GM12872 (cell line): ENCODE measurements around the gene RPP25.

ENCODE experiments used
- CTCF ChIP-seq: IDR thresholded peaks from 3 replicates; pipeline ENCODE4 v1.5.1; 2011; ENCODE audit warnings: low read depth, mild to moderate bottlenecking, low read length, moderate library complexity; ENCODE audit not compliant: insufficient read depth

Gene RPP25

GRCh38 chr15:74962671-74963070 lies 6.1 kb upstream of the RPP25 start:
- TF ChIP-seq CTCF = no peak

- TF ChIP-seq CTCF = no peak
Measured at GRCh38 chr15:74962219-74962618, 5.6 kb upstream of the RPP25 start.

GRCh38 chr15:74961616-74962015 lies 5.0 kb upstream of the RPP25 start:
- no peak for TF ChIP-seq CTCF

- TF ChIP-seq CTCF = no peak
Measured at GRCh38 chr15:74960995-74961588, 4.5 kb upstream of the RPP25 start.

- no peak for TF ChIP-seq CTCF
Measured at GRCh38 chr15:74960286-74960685, 3.7 kb upstream of the RPP25 start.

GRCh38 chr15:74959586-74959939 lies 3.0 kb upstream of the RPP25 start:
- TF ChIP-seq CTCF = no peak

GRCh38 chr15:74958908-74959585 lies 2.5 kb upstream of the RPP25 start:
- no peak for TF ChIP-seq CTCF
